Measurements from ENCODE around the gene CELF2. TPM values are rescaled to one million over a fixed set of nuclear protein-coding genes. Genes with fewer than 3 reads are reported as not detected.

The CELF2 gene
- total RNA-seq, 1 experiment from 2014 or later, result not detected

DNA sequence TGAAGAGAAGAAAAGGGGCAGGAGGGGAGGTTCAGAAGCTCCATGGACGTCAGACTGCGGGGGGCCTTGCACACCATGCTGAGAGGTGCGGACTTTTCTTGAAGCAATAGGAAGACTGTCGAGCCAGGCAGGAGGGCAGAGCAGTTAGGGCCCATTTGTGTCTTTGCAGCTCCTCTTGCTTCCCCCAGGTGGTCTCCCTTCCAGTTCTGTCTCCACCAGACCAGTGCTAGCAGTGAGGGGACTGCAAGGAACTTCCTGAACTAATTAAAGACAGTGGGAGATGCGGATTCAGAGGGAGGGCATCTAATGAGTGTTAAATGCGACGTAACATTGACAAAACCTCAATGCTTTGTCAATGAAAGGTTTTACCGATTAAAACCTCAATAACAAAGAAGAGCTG is 368.4 kb downstream of the CELF2 start:
- Histone ChIP-seq H3K27ac (no peak overlapping the region), H3K27me3 (replicated peaks) (no peaks in the 10 kb centered on the region), H3K4me1 (replicated peaks) (no peaks in the 10 kb centered on the region), H3K9me3 (replicated peaks) (no peaks in the 10 kb centered on the region), H3K36me3 (no peaks in the 10 kb centered on the region), H3K4me3 (no peak overlapping the region)
- DNase-seq (ENCODE audit: low read depth in 1 of 2, low spot score in 2 of 2), result no peak
